ENCODE data around the gene CD9. TPM values are rescaled to one million over a fixed set of nuclear protein-coding genes. Genes with fewer than 3 reads are reported as not detected.
"Not testable (repeated sequence)": the region's sequence is repeated elsewhere in the genome, so short reads cannot be mapped to it uniquely, and the experiment has no call there.

Gene CD9
- total and polyA plus RNA-seq, 2 of the 8 experiments (the other 6 are each of a cell fraction or from before 2014, with no cell fraction given), result 168 to 319 TPM

- not testable (repeated sequence) for H3K4me2 ChIP-seq (ENCODE audit: insufficient read depth in 1 of 2, low read depth in 2 of 2, low read length in 2 of 2); H2BK20ac ChIP-seq (ENCODE audit: low read length); H2BK15ac ChIP-seq (ENCODE audit: low read length); H3K4ac ChIP-seq (replicated peaks; ENCODE audit: insufficient read length, low read depth, low read length); H2AK5ac ChIP-seq (ENCODE audit: low read depth, low read length); H3K79me1 ChIP-seq (ENCODE audit: low read depth, low read length); H3K36me3 ChIP-seq (ENCODE audit: control insufficient read depth in 2 of 4, insufficient read depth in 4 of 4, low read length in 3 of 4); H2BK5ac ChIP-seq (ENCODE audit: low read depth, low read length); DNase-seq (ENCODE audit: low read depth in 1 of 2, low spot score in 2 of 2); H3K14ac ChIP-seq (ENCODE audit: insufficient read length); H3K9ac ChIP-seq (replicated peaks in 1 of 4; ENCODE audit: extremely low read depth in 1 of 4, low read depth in 3 of 4, low read length in 3 of 4); H2BK120ac ChIP-seq (replicated peaks; ENCODE audit: low read depth, low read length); H3K4me3 ChIP-seq (ENCODE audit: extremely low read depth in 1 of 4, insufficient read depth in 2 of 4, low read depth in 3 of 4, low read length in 4 of 4); H3K9me3 ChIP-seq (ENCODE audit: insufficient read depth in 2 of 2, low read depth in 1 of 2, low read length in 1 of 2); H3K4me1 ChIP-seq (replicated peaks in 1 of 4; ENCODE audit: control insufficient read depth in 3 of 4, insufficient read depth in 4 of 4, low read length in 3 of 4); H3K23me2 ChIP-seq (ENCODE audit: low read depth, low read length); H4K91ac ChIP-seq (replicated peaks; ENCODE audit: insufficient read length, low read length); FAIRE-seq; H3K27ac ChIP-seq (ENCODE audit: low read depth, low read length); H3K56ac ChIP-seq (replicated peaks; ENCODE audit: insufficient read length, low read depth, low read length); H4K8ac ChIP-seq (ENCODE audit: extremely low read depth, insufficient read depth, low read length); H2AFZ ChIP-seq (ENCODE audit: low read length); H4K20me1 ChIP-seq (replicated peaks in 1 of 2; ENCODE audit: control insufficient read depth in 1 of 2, insufficient read depth in 2 of 2, low read length in 2 of 2); H2BK12ac ChIP-seq (ENCODE audit: low read depth, low read length); H3K23ac ChIP-seq (ENCODE audit: insufficient read length); H4K5ac ChIP-seq (ENCODE audit: insufficient read length, low read depth, low read length); H3K18ac ChIP-seq (ENCODE audit: extremely low read depth, low read length); H3K27me3 ChIP-seq (replicated peaks in 1 of 4; ENCODE audit: control insufficient read depth in 3 of 4, extremely low read depth in 1 of 4, insufficient read depth in 3 of 4, low read length in 3 of 4); H3K79me2 ChIP-seq (ENCODE audit: control insufficient read depth in 1 of 2, insufficient read depth in 2 of 2, low read length in 2 of 2)
- WGBS, 2 experiments (ENCODE audit: extremely low coverage in 1 of 2, insufficient coverage in 1 of 2, insufficient read length in 1 of 2, insufficient replicate concordance in 2 of 2, low coverage in 1 of 2, low lambda C conversion rate in 2 of 2, missing lambda C conversion rate in 1 of 2), result 95% methylated on average over 20 of the region's 20 CpGs; no CpG with 5 or more reads in 1 of the 2 experiments
- POLR2A ChIA-PET (ENCODE audit: partially characterized antibody), result interaction anchor here (0.6 to 1.8 kb wide), 5 partner anchors 12 to 25 kb away, joined by 3 to 5 read pairs (median 4); no protein-coding TSS in a partner anchor
- CTCF ChIA-PET (ENCODE audit: partially characterized antibody), result interaction anchor here (0.9 to 3.7 kb wide), 10 partner anchors 8 to 131 kb away, joined by 3 to 12 read pairs (median 4); no protein-coding TSS in a partner anchor
Measured at GRCh38 chr12:6189952-6190598, 10.1 kb upstream of the CD9 start.

All from H1 (cell line).